GM19438 (cell line): ENCODE results near the gene GAL3ST2.
"Not testable (repeated sequence)": the region's sequence is repeated elsewhere in the genome, so short reads cannot be mapped to it uniquely, and the experiment has no call there.

Experiments
- ATAC-seq: cut with Tn5 transposase; IDR thresholded peaks from one replicate; pipeline ENCODE4 v1.9.1; 2021; ENCODE audit warnings: low read depth; ENCODE audit not compliant: unreplicated experiment

The GAL3ST2 gene

GRCh38 chr2:241782053-241782452 is 5.4 kb downstream of the GAL3ST2 start:
- ATAC-seq, result not testable (repeated sequence)

- ATAC-seq, result no peak
Measured at GRCh38 chr2:241788135-241788534, 11.5 kb downstream of the GAL3ST2 start.

- no peak for ATAC-seq
Measured at GRCh38 chr2:241788572-241788971, 11.9 kb downstream of the GAL3ST2 start.

- not testable (repeated sequence) for ATAC-seq
Measured at GRCh38 chr2:241791385-241791784, 14.8 kb downstream of the GAL3ST2 start.

GRCh38 chr2:241793385-241793784 is 16.8 kb downstream of the GAL3ST2 start:
- ATAC-seq, result no peak

- ATAC-seq, result no peak
Measured at GRCh38 chr2:241794250-241794823, 17.7 kb downstream of the GAL3ST2 start.

GRCh38 chr2:241795021-241795999 is 18.7 kb downstream of the GAL3ST2 start:
- no peak for ATAC-seq

GRCh38 chr2:241796209-241796608 is 19.6 kb downstream of the GAL3ST2 start:
- ATAC-seq, result no peak

- no peak for ATAC-seq
Measured at GRCh38 chr2:241796610-241797138, 20.1 kb downstream of the GAL3ST2 start.

- ATAC-seq, result no peak
Measured at GRCh38 chr2:241797441-241798080, 20.9 kb downstream of the GAL3ST2 start.

- ATAC-seq, result no peak
Measured at GRCh38 chr2:241798081-241798630, 21.5 kb downstream of the GAL3ST2 start.

GRCh38 chr2:241798631-241799521 is 22.3 kb downstream of the GAL3ST2 start:
- no peak for ATAC-seq

GRCh38 chr2:241799522-241800197 is 23.0 kb downstream of the GAL3ST2 start:
- no peak for ATAC-seq

- not testable (repeated sequence) for ATAC-seq
Measured at GRCh38 chr2:241800198-241800903, 23.7 kb downstream of the GAL3ST2 start.

GRCh38 chr2:241801611-241802420 is 25.2 kb downstream of the GAL3ST2 start:
- no peak for ATAC-seq

GRCh38 chr2:241802421-241803318 is 26.0 kb downstream of the GAL3ST2 start:
- no peak for ATAC-seq
